Esophagus squamous epithelium (tissue), 4 donors: ENCODE results near the gene CACNB2.

Experiments used
- CTCF ChIP-seq, 6 experiments: fragments of 450-650 bp in 4 of 6; fragments of 200-600 bp in 2 of 6; sonication (generic) in 2 of 6; IDR thresholded peaks; one replicate each; pipeline ENCODE4 v1.5.1; 2016 to 2019; ENCODE audit warnings: antibody characterized with exemption in 6 of 6, mild to moderate bottlenecking in 4 of 6, moderate library complexity in 4 of 6
- POLR2A ChIP-seq, 4 donors: fragments of 450-650 bp; IDR thresholded peaks; one replicate each; pipeline ENCODE4 v1.6.1; 2017; ENCODE audit warnings: antibody characterized with exemption in 4 of 4, mild to moderate bottlenecking in 4 of 4, moderate library complexity in 3 of 4

GRCh38 chr10:18483516-18484186 is 343.4 kb downstream of the CACNB2 start:
- TF ChIP-seq CTCF (IDR thresholded peaks at IDR 0.05) (no peak), POLR2A (IDR thresholded peaks at IDR 0.05) (no peak)
